NB4 (cell line): ENCODE results near the gene NLRP3.
A peak's percentile ranks its signal among the peaks of the same experiment; 100 is the strongest.

Source experiments
- DNase-seq: peaks from one replicate; pipeline ENCODE4 v3.0.0; 2010; ENCODE audit warnings: low read depth
- H3K4me3 ChIP-seq: one replicate; pipeline ENCODE4 v1.5.1; 2011; ENCODE audit warnings: mild to moderate bottlenecking, low read depth, low read length, moderate library complexity
- CTCF ChIP-seq: IDR thresholded peaks from one replicate; pipeline ENCODE4 v1.5.1; 2012; ENCODE audit warnings: low read depth, low read length
- MAX ChIP-seq: IDR thresholded peaks from 2 replicates; pipeline ENCODE4 v1.6.1; 2011; ENCODE audit warnings: low read depth, low read length
- MYC ChIP-seq: IDR thresholded peaks from 2 replicates; pipeline ENCODE4 v1.6.1; 2011; ENCODE audit warnings: low read depth, low read length
- POLR2A ChIP-seq: IDR thresholded peaks from 2 replicates; pipeline ENCODE4 v1.6.1; 2011; ENCODE audit warnings: mild to moderate bottlenecking; ENCODE audit not compliant: insufficient read length; ENCODE audit errors: extremely low read depth

NLRP3 gene

GRCh38 chr1:247452447-247453039 is 36.6 kb downstream of the NLRP3 start:
- H3K4me3 ChIP-seq: no peak overlapping the region
- TF ChIP-seq POLR2A (no peak), MAX (no peak), CTCF (no peak), MYC (no peak)
- DNase-seq: peak; percentile 22

- TF ChIP-seq MAX (no peak), CTCF (no peak), MYC (no peak), POLR2A (no peak)
- DNase-seq: peak; percentile 58
- H3K4me3 ChIP-seq: no peak overlapping the region
These were observed 37.3 kb downstream of the NLRP3 start for GRCh38 chr1:247453245-247453644.

GRCh38 chr1:247453997-247454396 is 38.0 kb downstream of the NLRP3 start:
- DNase-seq: no peak
- TF ChIP-seq MYC: no peak
- no peak for TF ChIP-seq MAX
- no peak for TF ChIP-seq CTCF
- TF ChIP-seq POLR2A: no peak
- no peak overlapping the region for H3K4me3 ChIP-seq

GRCh38 chr1:247456021-247456420 is 40.0 kb downstream of the NLRP3 start:
- TF ChIP-seq MAX (no peak), MYC (no peak), POLR2A (no peak), CTCF (no peak)
- no peak overlapping the region for H3K4me3 ChIP-seq
- peak; percentile 38 for DNase-seq

- no peak overlapping the region for H3K4me3 ChIP-seq
- DNase-seq: no peak
These were observed 41.1 kb downstream of the NLRP3 start for GRCh38 chr1:247456914-247457639.

More at GRCh38 chr1:247456914-247457639, 41.1 kb downstream of the NLRP3 start:
- TF ChIP-seq POLR2A: no peak
- no peak for TF ChIP-seq CTCF
- TF ChIP-seq MAX: no peak
- TF ChIP-seq MYC: no peak
